ENCODE data around the gene ADRA2C.

The ADRA2C gene

DNA sequence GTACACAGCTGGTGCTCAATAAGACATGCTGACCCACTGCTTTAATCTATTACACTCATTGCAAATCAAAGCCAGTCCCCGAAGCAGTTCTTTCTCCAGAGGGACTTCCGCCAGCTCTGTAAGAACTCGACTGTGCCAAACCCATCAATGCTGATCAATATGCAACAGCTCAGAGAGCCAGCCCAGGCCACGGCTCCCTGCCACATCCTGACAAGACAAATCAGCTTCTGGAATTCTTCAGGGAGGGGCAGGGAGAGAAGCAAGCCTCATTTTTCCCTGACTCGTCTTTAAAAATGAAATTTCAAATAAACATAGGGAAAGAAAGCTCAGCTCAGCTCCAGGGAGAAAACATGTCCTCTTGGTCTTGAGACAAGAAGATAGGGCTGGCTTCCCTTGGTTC is 5.3 kb upstream of the ADRA2C start:
- DNase-seq, result no peak

DNA sequence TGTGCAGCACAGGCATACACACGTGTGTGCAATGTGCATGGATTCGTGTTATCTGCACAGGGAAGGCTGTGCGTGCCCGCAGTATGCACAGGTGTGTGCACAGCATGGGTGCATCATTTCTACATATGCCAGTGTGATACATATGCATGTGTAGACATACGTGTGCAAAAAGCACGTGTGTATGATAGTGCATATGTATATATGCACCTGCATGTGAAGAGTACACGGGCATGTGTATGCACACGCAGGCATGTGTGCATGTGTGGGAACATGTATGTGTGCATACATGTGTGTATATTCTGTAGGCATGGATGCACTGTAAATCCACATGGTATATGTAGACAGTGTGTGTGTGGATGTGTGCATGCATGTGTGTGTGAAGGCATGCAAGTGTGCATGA is 3.9 kb upstream of the ADRA2C start:
- DNase-seq, result no peak

DNA sequence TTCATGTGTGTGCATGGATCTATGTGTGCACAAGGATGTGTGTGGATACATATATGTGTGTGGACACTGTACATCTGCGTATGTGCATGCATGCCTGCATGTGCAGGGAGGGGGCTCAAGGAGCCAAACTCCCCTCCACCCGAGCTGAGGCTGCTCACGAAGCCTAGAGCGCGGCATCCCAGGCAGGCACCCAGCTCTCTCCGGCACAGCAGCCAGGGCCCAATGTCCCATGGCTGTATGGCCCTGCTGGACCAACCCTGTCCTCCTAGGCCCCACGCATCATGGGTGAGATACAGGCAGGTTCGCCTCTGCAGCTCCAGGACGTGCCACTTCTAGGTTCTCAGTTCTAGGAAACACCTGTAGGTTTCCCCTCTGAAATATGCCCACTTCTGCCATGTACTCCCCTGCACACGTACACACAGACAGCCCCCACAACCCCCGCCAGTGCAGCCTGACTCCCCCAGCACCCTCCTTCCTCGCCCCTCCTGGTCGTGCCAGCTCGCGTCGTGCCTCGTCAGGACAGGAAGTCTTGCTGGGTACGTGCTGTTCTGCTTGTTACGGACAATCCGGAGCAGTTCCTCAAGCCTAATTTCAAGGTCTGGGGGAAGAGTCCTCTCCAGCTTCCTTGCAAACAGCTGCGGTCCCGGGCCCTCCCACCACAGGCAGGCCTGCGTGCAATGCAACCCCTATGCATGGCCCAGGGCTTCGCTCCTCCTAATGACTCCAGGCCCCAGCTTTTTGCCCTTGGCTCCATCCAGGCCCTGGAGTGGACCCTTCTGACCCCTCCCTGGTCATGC is 3.2 kb upstream of the ADRA2C start:
- DNase-seq, result no peak

DNA sequence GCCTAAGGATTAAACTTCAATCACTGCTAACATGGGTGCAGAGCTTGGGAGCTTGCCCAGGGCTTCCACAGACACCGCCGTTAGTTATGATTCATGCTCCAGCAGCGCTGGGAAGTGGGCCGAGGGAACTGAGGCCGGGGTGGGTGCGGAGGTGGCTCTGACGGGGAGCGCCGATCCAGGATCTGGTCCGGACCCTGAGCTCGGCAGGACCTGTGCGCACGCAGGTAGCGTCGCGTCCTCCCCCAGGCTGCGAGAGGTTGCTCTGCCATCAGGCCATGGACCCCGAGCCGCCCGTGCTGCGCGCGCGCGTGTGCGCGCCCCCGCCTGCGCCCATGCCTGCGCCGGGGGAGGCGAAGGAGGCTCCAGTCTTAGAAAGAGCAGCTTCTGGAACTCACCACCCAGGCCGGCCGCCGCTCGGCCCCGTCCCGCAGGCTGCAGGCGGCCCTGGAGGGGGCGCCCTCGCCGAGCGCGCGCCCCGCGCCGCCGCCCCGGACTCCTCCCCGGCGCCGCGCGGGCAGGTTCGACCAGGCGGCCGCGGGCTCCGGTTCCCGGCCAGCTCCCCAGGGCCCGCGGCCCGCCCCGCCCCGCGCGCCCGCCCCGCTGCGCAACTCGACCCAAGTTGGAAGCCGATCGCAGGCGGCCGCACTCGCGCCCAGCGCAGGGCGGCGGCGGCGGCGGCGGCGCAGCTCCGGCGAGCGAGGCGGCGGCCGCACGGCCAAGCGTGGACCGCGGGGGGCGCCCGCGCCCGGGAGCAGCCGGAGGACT is 732 bp upstream of the ADRA2C start:
- peak in 1 of 5 experiments; percentile 39 for DNase-seq

DNA sequence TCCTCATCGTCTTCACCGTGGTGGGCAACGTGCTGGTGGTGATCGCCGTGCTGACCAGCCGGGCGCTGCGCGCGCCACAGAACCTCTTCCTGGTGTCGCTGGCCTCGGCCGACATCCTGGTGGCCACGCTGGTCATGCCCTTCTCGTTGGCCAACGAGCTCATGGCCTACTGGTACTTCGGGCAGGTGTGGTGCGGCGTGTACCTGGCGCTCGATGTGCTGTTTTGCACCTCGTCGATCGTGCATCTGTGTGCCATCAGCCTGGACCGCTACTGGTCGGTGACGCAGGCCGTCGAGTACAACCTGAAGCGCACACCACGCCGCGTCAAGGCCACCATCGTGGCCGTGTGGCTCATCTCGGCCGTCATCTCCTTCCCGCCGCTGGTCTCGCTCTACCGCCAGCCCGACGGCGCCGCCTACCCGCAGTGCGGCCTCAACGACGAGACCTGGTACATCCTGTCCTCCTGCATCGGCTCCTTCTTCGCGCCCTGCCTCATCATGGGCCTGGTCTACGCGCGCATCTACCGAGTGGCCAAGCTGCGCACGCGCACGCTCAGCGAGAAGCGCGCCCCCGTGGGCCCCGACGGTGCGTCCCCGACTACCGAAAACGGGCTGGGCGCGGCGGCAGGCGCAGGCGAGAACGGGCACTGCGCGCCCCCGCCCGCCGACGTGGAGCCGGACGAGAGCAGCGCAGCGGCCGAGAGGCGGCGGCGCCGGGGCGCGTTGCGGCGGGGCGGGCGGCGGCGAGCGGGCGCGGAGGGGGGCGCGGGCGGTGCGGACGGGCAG is 792 bp downstream of the ADRA2C start:
- DNase-seq, result peak in 1 of 5 experiments; percentile 34

DNA sequence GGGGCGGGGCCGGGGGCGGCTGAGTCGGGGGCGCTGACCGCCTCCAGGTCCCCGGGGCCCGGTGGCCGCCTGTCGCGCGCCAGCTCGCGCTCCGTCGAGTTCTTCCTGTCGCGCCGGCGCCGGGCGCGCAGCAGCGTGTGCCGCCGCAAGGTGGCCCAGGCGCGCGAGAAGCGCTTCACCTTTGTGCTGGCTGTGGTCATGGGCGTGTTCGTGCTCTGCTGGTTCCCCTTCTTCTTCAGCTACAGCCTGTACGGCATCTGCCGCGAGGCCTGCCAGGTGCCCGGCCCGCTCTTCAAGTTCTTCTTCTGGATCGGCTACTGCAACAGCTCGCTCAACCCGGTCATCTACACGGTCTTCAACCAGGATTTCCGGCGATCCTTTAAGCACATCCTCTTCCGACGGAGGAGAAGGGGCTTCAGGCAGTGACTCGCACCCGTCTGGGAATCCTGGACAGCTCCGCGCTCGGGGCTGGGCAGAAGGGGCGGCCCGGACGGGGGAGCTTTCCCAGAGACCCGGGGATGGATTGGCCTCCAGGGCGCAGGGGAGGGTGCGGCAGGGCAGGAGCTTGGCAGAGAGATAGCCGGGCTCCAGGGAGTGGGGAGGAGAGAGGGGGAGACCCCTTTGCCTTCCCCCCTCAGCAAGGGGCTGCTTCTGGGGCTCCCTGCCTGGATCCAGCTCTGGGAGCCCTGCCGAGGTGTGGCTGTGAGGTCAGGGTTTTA is 1.5 kb downstream of the ADRA2C start:
- DNase-seq, result peak in 1 of 5 experiments; percentile 43

DNA sequence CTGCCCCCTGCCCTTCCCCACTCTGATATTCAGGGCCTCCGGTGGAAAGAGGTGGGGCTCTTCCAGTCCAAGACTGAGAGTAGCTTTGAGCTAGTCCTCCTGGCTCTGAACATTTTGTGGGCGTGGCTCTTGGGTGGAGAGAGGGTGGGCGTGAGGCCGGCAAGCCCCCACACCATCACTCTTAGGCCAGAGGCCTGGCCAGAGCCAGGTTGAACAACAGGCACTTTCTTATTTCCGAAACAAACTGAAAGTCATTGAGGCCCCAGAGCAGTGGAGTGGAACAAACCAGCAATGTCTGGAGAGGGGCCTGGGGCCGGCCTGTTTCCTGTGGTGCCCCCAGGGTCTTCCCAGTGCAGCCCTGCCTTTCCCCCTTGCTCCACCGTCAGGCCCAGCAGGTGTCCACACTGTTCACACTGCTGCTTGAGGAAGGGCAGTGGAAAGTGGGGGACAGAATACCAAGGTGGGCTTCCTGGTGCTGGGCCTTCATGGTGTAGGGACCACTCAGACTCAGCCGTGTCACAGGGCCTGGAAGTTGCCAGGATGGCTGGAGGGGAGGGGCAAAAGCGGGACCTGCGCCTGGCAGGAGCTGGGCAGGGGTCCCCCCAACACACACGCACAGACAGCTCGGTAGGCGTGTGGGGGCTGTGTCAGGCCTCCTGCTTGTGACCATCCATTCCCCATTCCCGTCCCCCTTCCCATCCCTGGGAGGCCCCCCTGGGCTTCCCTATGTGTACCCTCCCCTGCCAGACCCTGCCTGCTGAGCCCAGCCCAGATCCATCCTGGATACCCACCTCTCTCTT is 2.9 kb downstream of the ADRA2C start:
- no peak for DNase-seq

DNA sequence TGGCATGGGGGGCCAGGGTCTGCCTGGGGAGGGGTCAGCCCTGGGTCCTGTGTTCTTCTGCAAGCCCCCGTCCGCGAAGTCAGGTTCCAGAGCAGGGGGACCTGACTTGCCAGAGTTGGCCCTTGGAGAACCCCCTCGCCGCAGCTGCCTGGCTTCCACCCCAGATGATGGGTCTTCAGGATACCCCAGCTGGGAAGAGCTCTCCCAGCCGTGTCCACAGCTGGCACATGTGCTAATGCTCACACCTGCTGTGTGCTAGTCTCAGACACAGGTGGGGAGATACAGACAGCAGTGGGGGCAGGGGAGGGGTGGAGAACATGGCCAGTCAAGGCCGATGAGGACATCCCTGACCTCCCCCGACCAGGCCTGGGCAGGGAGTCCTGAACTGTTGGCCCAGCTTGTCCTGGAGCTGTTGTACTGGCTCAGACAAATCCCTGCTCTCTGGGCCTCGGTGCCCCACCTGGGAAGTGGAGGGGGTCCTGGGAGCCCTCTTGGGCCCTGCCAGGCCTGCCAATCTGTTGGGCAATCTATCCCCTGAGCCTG is 3.5 kb downstream of the ADRA2C start:
- no peak for DNase-seq

DNA sequence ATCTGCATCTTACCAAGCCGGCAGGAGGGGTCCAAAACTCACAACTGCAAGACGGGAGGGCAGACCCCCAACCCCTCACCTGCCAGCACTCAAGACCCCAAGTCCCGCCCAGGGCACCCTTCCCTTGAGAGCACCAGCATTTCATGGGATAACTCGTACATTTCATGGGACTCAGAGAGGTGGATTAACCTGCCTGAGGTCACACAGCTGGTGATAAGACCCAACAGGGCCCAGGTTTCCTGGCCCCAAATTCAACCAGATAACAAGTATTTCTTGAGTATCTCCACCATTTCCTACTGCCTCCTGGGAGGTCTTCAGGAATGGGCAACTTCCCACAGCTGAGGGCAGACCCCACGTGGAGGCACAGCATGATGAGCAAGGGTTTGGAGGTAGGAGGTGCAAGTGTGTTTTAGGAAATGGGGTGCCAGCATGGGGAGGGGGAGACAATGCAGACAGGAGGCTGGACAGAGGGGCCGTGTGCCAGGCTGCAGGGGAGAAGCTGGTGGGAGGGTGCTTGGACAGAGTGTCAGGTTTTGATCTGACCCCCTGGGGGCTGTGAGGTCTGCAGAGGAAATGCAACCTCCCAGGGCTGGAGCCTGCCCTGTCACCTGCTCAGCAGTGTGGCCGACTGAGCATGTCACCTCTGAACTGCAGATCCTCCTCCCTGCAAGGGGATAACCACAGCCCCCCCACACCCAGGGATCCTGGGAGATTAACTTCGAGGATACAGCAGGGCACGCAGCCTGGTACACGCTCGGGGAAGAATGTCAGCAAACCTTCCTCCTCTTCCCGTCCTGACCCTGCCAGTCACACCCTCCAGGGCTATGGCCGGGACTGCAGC is 4.4 kb downstream of the ADRA2C start:
- DNase-seq, result no peak

DNA sequence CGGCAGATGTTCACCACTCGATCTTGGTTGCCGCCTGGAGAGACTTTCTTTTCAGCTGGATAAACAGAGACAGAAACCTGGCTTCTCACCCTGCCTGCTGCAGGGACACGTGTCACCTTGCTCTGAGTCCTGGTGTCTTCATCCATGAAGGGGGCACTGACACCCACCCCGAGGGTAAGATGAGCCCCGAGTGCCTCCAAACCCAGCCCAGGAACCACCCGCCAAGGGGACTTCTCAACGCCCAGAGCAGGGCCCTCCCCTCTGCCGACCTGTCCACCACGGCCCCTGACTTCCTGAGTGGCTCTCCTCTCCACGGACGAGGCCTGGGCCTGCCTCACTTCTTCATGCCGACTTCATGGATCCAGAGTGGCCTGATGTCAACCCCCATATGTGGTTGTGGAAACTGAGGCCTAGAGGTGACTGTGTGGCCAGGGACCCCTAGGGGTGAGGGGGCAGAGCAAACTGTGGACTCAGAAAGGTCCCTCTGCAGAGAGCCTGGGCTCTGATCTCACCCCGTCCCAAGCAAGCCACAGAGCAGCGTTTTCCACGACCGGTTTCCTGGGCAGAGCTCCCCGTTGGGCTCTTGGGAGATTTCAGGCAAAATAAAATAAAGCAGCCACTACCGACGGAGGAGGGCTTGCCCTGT is 5.1 kb downstream of the ADRA2C start:
- no peak for DNase-seq

DNA sequence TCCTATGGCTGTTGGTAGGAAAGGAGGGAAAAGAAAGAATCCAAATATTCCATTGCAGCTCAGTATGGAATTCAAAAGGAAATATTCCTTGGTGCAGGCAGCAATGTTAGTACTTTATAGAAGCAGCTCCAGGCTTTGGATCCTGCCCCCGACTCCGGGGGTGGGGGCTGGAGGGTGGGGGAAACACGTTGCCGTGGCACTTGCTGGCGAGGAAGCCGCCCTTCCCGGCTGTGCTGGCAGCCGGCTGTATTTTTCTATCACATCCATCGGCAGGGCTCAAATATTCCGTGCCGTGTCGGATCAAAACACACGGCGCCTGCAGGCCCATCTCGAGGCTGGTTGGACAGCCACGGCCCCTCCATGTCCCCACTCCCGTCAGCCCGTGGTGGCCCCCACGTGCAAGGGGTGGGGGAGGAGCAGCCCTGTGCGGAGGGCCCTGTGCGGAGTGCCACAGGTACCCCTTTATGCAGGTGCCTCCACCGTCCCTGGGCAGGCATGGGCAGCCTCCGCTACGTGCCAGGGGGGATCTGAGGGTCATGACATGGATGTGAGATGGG is 5.8 kb downstream of the ADRA2C start:
- no peak for DNase-seq

DNA sequence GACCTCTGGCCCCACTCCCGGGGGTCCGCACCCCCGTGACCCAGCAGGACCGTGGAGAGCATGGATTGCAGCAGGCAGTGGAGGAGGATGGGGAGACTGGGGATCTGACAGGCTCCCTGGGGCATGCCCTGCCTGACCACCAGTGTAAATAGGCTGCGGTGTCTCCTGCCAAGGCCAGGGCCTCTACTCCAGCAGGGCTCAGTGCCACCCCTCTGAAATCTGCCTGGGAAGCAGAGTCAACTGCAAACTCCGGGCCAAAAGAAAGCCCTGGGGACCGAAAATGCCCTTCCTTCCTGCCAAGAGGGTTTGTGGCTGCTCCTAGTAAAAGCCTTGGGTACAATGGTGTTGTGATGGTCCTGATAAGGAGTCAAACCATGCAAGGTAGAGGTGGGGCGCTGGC is 6.4 kb downstream of the ADRA2C start:
- DNase-seq, result no peak

DNA sequence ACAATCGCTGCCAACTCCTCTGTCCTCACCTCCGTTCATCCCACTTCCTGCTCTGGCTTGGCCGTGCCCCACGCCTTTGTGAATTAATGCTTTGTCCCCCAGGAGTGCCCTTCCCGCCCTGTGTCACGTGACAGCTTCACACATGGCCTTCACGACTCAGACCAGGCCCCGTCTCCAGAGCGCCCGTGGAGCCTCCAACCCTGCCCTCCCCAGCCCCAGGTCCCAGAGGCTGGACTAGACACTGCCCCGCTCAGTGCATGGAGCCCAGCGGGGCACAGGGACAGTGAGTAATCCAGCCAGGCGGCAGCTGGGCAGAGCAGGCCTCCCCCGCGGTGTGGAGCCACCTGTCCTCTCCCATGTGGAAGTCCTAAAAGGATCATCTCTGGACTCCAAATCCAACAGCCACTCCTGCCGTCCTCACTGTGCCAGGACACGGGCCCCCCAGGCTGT is 7.4 kb downstream of the ADRA2C start:
- no peak for DNase-seq

DNA sequence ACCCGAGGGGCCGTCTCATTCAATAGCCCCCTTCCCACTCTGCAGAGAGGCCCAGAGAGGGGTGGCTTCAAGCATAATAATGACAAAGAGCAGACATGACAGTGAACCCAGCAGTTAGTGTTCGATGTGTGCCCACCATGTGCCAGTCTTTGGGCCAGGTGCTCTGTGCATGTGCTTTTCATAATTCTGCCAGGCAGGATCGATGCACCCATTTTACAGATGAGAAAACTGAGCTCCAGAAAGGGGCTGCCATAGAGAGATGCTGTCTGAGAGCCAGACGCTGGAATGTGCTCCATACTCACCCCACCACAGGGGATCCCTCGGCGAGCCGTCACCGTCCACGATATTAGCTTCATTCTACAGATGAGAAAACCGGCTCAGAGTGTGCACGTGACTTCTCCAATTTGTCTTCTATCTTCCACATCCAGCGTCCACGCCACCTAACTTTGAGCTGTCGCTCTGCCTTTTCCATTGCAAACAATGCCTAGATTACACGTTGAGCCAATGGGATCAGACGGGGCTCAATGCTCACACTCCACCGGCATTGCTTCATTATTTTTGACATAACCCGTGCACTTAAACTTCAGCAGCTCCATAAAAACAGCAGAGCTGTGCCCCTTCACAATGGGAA is 8.2 kb downstream of the ADRA2C start:
- no peak for DNase-seq

DNA sequence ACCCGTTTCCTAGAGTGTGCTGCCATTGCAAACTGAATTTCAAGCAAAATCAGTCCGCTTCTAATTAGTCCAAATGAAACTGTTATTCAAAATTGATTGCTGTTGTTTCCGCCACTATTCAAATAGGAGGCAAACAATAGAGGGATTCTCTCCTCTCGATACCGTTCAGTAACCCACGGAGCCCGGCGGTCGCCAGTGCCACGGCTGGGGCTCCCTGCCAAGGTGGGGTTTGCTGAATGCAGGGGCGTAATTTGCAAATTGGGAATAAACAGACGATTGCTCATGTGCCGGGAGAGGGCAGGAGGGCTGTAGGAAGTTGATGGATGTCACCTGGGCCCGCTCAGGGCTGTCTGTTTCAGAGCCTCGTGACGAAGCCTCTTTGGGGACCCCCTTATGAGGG is 8.8 kb downstream of the ADRA2C start:
- DNase-seq, result no peak

DNA sequence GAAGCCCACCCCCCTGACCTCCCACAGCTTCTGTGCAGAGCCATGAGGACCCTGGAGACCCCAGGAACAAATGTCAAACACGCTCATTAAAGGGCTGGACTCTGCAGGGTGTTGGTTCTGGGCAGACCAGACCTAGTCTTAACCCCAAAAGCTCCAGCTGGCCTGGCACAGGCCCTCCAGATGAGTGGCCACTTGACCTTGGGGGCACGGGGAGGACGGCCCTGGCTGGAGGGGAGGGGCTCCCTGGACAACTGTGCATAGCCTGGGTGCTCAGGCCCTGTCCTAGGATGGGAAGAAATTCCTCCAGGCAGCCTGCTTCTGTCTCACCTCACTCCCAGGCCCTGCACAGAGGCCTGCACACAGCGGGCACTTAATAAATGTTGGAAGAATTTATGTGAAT is 9.4 kb downstream of the ADRA2C start:
- DNase-seq, result no peak

DNA sequence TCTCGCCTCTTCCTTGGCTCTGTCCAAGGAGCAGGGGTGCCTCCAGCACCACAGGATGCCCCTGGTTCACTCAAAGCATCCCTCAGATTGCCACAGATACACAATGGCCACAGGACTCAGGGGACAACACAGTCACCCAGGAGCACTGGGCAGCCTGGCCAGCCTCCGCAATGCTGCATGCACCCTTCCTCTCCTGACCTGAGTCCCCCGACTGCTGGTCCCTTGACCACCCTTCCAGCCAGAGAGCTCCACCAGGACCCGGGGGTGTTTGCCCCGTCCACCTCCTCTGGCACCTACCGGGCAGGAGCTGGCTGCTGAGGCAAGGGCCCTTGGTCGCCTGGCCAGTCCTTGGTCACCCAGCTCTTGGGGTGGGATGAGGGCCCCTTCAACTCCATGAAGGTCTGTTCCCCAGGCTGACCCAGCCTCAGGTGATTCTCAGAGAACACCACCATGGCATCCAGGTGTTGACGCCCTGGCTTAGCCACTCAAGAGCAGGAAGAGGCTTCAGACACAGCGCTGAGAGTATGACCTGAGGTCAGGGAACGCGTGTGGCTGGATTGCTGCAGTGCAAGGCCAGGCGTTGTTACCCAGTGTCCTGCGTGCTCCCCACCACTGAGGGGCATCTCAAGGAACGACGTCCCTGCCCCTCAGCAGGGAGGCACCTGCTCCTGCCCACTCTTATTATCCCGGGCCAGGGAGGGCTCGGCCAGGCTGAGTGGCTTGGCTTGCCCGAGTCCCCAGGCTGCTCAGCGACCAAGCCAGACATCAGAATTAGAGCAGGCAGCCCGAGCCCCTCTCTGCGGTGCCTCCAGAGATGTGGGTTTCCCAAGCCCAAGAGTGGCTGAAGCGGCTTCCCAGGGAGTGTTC is 10.2 kb downstream of the ADRA2C start:
- no peak for DNase-seq

DNA sequence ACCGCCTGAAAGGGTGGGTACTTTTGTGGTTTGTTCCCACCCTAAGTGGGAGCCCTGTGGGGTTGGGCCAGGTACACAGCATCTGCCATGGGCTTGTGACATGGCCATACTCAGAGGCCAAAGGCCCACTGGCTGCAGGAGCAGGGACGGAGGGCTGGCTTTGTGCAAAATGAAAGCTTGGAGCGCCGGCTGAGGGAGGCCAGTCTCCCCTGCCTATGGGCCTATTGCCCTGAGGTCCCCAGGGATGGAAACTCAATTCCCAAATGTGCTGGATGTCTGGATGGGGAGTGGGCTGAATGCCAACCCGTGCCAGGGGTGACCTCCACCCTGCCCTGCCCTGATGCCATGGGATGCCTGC is 10.8 kb downstream of the ADRA2C start:
- DNase-seq, result no peak

All from T-helper 2 cell (primary cell).